IPS DF 4.7 (cell line): ENCODE results near the gene POLR3H.
A peak's percentile ranks its signal among the peaks of the same experiment; 100 is the strongest.
"Not testable (repeated sequence)": the region's sequence is repeated elsewhere in the genome, so short reads cannot be mapped to it uniquely, and the experiment has no call there.

ENCODE experiments used
- DNase-seq: peaks from one replicate; pipeline ENCODE4 v3.0.0-alpha.2; 2013; ENCODE audit warnings: low spot score; ENCODE audit errors: extremely low read depth

Gene POLR3H

DNA sequence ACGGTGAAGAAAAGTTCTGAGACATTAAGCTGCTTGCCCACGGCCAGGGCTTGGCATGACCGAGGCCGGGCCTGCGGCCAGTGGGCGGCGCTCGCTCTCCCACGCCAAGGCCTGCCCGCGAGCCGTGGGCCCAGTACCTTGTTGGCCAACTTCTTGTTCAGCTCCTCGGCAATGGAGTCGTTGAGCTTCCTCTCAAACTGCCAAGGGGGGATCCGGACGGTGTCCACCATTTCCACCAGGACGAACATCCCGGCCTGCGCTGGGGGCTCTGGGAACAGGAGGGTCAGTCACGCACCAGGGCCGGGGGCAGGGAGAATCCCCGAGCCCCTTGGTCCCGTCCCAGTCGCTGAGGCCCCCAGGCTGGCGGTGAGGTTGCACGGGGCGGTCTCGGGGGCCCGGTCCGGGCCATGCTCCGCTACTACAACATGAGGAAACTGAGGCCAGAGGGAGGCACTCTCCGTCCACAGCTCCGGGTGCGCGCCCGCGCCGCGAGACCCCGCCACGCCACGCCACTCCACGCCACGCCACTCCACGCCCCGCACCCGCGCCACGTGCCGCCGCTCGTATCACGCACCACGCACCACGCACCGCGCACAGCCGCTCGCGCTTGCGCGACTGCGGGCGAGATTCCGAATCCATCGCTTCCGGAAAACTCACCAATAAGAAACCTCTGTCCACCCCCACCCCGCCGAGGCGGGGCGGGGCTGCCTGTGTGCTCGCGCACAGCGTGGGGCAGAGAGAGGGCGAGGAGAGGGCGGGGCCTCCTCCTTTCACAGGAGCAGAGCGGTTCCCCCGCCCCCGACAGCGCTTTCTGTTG is at the start of gene POLR3H:
Gene POLR3H (minus strand): TSS at position 617 of the 817 bp plus-strand sequence. CDS start 369 bp downstream, at position 248.
- DNase-seq, result peak; percentile 87

DNA sequence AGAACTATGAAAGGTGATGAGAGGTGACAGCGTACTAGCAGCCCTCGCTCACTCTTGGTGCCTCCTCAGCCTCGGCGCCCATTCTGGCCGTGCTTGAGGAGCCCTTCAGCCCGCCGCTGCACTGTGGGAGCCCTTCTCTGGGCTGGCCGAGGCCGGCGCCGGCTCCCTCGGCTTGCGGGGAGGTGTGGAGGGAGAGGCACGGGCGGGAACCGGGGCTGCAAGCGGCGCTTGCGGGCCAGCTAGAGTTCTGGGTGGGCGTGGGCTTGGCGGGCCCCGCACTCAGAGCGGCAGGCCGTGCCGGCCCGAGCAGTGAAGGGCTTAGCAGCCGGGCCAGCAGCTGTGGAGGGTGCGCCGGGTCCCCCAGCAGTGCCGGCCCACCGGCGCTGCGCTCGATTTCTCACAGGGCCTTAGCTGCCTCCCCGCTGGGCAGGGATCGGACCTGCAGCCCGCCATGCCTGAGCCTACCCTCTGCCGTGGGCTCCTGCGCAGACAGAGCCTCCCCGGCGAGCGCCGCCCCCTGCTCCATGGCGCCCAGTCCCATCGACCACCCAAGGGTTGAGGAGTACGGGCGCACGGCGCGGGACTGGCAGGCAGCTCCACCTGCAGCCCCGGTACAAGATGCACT is 49.2 kb upstream of the POLR3H start:
- not testable (repeated sequence) for DNase-seq

DNA sequence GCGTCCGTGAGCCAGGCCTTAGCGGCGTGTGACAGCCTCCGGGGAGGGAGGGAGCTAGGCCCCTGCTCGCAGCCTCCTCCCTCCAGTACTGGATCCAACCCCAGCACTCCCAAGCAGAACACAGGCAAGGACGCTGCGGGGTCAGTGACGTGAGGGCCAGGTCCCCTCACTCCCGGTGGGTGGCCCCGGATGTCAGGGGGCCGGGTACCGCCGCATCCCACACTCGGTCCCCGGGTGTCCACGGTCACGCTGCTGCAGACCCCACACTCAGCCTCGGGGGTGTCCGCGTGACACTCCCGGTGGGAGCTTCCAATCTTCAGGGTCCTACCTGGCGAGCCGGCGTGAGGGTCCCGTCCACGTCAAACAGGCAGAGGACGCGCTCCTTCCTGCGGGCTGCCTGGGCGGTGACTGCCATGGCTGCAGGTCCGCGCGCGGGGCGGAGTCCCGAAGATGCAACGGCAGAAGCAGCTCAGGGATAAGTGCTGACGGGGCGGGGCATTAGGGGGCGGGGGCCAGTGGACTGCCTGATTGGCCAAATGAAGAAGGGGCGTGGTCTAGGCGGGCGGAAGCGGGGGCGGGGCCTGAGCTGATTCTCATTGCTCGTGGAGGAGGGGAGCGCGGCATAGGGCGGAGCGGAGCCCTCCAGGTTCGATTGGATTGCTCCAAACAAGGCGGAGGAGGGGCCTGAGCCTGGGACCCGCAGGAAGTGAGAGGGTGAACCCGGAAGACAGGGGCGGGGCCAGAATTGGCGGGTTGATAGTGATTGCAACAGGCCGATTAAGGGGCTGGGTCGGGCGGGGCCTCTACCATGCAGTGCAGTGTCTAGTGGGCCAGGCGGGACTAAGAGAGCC is 45.3 kb upstream of the POLR3H start, which contains the start of gene PMM1:
Gene PMM1 (minus strand): TSS at position 450 of the 851 bp plus-strand sequence. CDS start 35 bp downstream, at position 415.
- DNase-seq, result peak; percentile 95

DNA sequence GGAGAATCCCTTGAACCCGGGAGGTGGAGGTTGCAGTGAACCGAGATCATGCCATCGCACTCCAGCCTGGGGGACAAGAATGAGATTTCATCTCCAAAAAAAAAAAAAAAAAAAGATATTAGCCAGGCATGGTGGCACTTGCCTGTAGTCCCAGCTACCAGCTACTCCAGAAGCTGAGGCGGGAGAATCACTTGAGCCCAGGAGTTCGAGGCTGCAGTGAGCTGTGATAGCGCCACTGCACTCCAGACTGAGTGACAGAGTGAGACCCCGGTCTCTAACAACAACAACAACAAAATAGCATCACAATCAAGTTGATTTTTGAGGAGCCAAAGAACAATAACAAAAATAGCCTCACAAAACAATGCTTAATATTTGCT is 43.1 kb upstream of the POLR3H start:
- DNase-seq, result no peak

DNA sequence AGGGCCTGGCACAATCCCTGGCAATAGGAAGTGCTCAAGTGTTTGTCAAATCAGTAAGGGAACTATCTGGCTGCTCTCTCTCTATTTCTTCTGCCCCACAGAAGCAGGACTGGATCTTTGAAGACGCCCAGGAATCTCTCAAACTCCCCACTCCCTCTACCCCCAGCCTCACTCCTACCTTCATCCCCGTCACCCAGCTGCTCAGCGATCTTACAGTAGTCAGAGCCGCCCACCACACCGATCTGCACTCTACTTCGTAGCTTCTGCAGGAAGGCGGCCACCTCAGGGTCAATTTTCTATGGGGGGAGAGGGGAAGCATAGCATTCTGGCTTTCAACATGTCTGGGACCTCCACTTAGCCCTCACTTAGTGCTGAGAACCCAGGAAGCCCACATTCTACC is 41.6 kb upstream of the POLR3H start:
- no peak for DNase-seq

- no peak for DNase-seq
Observed at GRCh38 chr22:41584881-41585280, 40.6 kb upstream of the POLR3H start.

DNA sequence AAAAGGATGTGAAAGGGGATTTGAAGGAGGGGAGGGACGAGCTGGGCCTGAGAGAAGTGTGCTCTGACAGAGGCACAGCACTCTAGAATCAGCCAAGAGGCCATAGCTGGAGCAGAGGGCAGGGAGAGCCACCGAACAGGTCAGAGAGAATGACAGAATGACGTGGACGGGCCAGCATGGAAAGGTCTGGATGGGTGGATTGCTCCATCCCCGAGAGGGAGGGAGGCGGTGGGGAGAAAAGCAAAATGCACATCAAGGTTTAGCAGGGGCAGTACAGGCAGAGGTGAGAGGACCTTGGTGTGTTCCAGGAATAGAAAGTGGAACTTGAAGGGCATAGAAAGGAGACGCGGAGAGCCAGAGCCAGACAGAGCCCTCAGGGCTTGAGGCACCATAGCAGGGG is 38.4 kb upstream of the POLR3H start:
- no peak for DNase-seq

- no peak for DNase-seq
Observed at GRCh38 chr22:41579997-41580355, 35.7 kb upstream of the POLR3H start.

GRCh38 chr22:41579297-41579996 is 35.2 kb upstream of the POLR3H start:
- DNase-seq, result no peak

DNA sequence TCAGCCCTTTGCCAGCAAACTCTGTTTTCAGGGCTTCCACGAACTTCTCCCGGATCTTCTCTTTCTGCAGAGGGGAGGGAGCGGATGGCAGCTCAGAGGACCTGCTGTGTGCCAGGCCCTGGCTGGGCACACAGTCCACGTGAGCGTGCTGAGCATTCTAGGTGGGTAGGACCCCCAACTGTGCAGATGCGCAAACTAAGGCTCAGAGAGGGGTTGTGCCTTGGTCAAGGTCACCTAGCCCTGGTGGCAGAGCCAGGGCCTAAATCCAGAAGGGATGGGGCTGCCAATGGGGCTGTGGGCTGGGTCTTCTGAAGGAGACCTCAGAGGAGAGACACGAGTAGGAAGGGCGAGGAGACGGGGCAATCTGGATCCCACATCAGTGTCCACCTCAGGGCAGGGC is 34.5 kb upstream of the POLR3H start:
- DNase-seq, result no peak

GRCh38 chr22:41578114-41578513 is 33.8 kb upstream of the POLR3H start:
- DNase-seq, result no peak

- DNase-seq, result no peak
Observed at GRCh38 chr22:41576877-41577276, 32.6 kb upstream of the POLR3H start.

GRCh38 chr22:41575533-41575932 is 31.3 kb upstream of the POLR3H start:
- DNase-seq, result no peak

GRCh38 chr22:41574847-41575381 is 30.6 kb upstream of the POLR3H start:
- no peak for DNase-seq

DNA sequence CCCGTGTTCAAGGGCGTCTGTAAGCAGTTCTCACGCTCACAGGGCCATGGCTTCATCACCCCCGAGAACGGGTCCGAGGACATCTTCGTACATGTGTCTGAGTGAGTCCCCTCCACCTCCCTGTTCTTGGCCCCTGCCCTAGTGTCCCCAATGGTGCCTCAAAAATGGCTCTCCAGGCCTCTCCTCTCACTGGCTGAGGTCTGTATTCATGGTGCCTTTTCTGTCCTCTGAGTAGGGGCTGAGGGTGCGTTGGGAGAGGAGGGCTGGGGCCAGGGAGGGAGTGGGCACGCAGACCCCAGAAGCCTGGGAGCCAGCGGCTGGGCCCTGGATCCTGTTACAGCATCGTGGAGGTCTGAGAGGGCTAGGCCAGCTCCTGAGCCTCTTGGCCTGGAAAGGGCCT is 29.4 kb upstream of the POLR3H start:
- DNase-seq, result no peak

GRCh38 chr22:41572305-41572704 is 28.0 kb upstream of the POLR3H start:
- DNase-seq, result not testable (repeated sequence)

DNA sequence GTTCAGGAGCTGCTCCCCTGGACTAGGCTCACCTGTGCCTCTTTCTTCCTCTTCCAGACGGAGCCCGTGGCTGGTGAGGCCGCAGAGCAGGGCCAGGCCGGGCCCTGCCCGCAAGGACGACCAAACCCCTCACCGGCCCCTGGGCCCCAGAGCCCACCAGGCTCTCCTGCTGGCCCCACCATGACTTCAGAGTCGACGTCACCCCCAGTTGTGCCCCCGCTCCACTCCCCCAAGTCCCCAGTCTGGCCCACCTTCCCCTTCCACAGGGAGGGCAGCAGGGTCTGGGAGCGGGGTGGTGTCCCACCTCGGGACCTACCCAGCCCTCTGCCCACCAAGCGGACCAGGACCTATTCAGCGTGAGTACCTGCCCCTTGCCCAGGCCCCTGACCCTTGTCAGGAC is 27.5 kb upstream of the POLR3H start:
- no peak for DNase-seq

DNA sequence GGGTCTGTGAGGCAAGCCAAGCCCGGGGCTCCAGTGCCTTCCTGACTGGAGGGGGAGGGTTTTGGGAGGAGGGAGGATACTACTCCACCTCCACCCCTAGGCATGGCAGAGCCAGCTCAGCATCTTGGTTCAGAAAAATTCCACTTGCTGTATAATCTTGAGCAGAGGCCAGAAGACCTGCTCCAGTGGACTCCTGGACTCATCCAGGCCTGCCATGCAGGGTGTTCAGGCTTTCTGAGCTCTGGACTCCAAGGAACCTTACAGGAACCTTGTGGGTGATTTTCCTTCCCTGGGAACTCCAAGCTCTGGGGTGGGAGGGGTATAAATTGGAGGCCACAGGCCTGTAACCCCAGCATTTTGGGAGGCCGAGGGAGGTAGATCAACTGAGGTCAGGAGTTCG is 26.0 kb upstream of the POLR3H start:
- DNase-seq, result no peak

- no peak for DNase-seq
Observed at GRCh38 chr22:41568811-41569210, 24.5 kb upstream of the POLR3H start.

DNA sequence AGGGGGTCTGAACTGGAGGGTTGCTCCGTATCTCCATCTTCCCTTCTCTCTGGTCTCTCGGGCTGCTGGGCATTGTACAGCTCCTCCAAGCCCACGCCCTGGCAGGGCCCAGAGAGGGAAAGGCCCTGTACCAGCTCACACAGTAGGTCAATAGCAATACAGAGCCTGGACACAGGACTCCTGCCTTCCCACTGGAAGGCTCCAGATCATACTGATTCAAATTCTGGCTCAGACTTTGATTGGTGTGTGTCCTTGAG is 23.2 kb upstream of the POLR3H start:
- DNase-seq, result no peak

DNA sequence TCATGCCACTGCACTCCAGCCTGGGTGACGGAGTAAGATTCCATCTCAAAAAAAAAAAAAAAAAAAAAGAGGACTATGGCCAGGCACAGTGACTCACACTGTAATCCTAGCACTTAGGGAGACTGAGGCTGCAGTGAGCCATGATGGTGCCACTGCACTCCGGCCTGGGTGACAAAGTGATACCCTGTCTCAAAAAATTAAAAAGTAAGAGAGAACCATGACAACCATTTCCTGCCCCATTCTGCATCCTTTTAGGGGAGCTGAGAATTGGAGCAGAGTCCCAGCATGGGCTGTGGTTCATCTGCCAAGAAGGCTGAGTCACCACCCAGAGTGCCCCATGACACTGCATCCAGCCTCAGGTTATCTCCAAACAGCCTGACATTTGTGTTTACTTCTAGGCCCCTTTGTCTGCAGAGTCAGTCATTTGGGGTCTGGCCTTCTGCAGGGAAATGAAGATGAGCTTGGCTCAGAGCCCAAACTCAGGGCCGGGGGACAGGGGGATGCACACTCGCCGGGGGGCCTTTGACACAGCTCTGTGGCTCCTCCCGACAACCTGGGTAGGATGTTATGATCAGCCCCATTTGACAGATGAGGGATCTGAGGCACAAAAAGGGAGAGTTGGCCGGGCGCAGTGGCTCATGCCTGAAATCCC is 21.3 kb upstream of the POLR3H start:
- no peak for DNase-seq
